HG02943 (cell line): ENCODE results near the gene ZFP91.

Experiments used
- ATAC-seq: cut with Tn5 transposase; IDR thresholded peaks from one replicate; pipeline ENCODE4 v1.9.1; 2021; ENCODE audit warnings: mild to moderate bottlenecking, low read depth, moderate library complexity; ENCODE audit not compliant: unreplicated experiment

Gene ZFP91

DNA sequence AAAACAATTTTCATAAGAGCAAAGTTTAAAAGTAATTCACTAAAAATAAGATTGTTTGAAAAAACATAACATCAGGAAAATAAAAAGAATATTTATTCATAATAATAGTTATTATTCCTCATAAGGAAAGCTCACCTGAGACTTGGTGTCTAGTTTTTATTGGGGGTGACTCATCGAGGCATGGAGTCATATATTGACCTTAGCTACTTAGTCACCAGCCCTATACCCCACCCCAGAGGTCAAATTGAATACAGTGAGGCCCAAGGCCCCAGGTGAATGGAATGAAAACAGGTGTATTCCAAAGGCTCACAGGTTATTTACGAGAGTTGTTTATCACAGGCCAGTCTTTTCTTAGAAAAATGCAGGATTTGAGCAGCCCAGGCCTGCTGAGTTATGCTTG lies 80.5 kb downstream of the ZFP91 start:
- no peak for ATAC-seq

DNA sequence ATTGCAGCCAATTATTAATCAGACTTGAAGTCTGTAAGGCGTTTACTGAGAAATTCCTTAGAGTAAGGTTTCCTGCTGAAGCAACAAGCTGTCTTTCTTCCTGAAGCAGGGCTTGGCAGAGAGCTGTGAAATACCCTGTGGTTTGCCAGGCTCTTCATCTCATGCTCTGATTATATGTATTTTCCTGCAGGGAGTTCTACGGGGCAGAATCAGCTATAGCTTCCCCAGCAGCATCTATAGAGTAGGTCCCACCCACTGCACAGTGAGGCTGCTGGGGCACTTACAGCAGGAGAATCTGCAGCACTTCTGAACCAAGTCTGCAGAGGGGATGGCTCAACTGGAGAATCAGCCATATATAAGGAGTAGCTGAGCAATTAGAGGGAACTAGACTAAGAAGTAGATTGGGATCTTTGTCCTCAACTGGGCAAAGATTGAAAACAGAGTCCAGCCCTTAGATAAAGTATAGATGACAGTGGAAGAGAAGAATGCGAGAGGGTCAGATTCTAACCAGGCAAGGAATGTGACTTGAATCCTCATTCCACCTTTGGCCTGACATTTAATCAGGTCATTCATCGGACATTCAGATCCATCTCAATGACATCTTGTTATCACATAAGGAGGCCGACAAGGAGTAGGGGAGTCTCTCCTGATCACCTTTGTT lies 81.2 kb downstream of the ZFP91 start:
- no peak for ATAC-seq
